MV-4-11 (cell line): ENCODE measurements around the gene TUT1.
"Not testable (repeated sequence)": the region's sequence is repeated elsewhere in the genome, so short reads cannot be mapped to it uniquely, and the experiment has no call there.

ENCODE experiments used
- DNase-seq: peaks from one replicate; lab custom pipeline; 2025; lab: John Stamatoyannopoulos, UW

The TUT1 gene

DNA sequence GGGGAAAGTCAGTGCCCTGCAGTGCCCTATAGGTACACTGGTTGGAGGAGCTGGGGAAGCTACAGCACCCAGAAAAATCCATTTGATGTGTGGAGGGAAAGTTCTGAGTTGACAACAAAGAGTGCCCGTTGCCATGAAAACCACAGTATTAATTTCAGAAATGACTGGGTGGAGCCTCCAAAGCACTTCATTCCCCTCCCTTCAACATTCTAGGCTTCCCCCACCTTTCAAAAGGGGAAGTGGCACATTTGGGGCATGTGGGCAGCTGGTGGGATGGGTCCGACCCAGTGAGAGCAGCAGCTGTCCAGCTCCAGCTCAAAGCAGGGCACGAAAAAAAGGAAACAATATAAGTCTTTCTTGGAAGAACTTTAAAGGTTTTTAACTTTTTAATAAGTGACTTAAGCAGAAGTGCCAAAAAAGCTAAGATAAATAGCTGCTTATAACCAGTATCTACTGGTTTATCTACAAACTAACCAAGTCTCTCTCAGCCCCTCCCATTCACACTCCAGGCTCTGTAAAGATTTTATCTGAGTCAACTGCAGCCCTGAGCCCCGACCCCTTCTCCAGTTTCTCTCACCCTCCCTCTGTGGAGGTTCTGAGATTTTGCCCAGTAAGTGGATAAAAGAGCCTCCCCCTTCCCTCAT, 35.7 kb downstream of the TUT1 start:
- DNase-seq, result peak; percentile 98

DNA sequence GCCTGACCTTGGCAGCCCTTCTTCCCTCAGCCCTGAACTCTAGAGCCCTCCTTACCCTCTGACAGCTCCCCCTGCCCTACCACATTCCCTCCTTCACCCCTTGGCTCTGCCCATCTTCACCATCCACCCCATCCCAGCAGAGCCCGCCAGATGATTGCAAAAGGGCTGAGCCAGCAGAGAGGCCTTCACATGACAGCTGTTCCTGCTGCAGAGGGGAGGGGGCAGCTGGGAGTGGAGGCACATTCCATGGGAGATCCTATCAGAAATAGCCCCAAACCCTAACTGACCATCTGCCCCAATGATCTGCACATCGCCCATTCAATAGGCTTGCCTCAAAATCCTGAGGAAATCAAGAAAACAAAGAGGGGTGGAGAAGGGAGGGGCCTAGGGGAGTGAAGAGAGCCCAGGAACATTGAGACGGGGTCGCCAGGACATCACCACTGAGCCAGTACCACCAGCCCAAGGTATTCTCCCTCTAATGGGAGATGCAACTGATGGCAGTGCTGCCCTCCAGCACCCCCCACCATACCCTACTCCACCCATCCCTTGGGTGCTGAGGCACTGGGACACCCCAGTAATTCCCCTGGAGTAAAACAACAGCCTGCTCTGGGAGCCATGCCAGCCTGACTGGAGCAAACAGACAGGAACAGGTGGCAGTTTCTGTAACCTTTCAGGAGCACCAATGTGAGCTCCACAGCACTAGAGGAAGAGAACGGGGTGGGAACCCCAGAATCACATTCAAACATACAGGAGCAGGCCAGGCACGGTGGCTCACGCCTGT, 36.7 kb downstream of the TUT1 start:
- DNase-seq, result peak; percentile 11

DNA sequence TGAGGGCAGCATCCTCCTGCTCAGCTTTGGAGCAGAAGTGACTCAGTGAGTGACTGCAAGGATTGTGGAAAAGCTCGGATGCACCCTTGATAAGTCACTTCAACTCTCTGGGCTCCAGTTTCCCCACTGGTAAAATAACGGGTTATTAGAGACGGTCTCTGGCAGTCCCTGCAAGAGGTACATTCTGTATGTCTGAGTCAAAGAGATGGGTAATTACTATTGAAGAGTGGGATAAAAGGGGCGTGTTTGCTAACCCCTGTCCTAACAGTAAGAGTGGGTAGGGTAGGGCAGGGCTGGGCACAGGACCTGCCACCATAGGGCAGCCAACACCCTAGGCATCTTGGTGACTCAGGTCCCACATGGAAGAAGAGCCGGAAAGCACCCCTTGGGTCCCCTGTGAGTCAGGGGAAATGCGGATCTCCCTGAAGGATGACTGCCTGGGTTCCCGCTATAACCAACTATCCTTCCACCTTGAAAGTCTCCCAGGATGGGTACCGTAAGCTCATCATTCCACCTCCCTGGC, 37.4 kb downstream of the TUT1 start:
- no peak for DNase-seq

DNA sequence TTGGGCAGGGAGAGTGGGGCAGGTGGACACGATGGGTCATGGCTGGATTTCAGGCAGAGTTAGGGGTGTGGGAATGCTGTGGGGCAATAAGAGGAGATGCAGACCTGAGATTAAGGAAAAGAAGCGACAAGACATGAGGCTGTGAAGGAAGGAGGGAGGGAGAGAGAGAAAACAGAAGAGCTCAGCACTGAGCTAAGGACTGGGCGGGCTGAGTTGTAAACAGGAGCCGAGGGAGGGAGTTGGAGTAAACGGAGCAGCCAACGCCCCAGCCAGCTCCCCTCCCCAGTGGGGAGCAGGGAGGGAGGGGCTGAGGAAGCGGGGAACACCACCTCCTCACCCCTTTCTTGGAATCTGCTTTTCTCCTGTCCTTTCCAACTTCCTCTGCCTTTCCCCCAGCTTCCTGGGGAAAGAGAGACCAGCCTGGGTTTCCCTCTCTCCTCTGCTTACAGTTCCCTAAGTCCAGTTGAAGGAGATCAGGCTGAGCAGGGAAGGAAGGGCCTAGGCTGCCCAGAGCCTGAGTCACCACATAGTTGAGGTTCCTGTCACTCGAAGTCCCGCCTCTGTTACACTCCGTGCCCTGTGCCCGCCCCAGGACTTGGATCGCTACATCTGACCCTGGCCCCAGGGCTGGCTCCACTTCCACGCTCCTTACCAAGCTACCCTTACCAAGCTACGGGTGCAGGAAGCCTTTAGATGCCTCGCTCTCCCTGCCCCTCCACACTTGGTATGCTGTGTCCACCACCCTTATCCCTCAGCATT, 38.1 kb downstream of the TUT1 start:
- peak; percentile 90 for DNase-seq

DNA sequence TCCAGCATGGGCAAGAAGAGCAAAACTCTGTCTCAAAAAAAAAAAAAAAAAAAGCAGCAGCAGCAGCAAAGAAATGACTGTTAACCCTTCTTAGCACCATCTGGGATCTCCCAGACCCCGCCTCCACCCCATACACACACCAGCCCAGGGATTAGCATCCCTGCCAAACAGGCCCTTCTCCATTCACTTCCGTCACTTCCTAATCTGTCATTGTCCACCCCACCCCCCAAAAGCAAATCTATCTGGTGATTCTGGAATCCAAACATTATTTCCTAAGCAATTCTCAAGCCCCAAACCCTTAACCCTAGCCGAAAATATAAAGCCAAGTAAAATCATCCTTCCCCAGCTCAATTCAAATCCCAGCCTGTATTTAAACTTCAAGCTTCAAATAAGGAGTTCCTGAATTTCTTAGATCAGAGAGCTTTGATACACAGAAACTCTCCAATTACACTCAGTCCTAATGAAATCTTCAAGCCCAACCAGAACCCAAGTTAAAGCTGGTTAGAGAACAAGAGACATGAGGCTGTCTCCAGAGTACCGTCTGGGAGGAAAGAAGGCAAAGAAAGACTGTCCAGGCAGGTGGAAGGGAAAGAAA, 38.7 kb downstream of the TUT1 start:
- peak; percentile 66 for DNase-seq

DNA sequence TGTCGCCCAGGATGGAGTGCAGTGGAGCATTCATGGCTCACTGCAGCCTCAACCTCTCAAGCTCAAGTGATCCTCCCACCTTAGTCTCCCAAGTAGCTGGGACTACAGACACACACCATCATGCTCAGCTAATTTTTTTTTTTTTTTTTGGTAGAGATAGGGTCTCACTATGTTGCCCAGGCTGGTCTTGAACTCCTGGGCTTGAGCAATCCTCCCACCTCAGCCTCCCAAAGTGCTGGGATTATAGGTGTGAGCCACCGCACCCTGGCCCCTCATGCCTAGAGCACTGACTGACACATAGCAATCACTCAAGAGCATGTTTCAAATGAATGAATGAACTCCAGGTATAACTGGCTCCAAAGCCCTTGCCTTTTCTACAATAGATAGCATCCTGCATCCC, 40.8 kb downstream of the TUT1 start:
- DNase-seq, result not testable (repeated sequence)

DNA sequence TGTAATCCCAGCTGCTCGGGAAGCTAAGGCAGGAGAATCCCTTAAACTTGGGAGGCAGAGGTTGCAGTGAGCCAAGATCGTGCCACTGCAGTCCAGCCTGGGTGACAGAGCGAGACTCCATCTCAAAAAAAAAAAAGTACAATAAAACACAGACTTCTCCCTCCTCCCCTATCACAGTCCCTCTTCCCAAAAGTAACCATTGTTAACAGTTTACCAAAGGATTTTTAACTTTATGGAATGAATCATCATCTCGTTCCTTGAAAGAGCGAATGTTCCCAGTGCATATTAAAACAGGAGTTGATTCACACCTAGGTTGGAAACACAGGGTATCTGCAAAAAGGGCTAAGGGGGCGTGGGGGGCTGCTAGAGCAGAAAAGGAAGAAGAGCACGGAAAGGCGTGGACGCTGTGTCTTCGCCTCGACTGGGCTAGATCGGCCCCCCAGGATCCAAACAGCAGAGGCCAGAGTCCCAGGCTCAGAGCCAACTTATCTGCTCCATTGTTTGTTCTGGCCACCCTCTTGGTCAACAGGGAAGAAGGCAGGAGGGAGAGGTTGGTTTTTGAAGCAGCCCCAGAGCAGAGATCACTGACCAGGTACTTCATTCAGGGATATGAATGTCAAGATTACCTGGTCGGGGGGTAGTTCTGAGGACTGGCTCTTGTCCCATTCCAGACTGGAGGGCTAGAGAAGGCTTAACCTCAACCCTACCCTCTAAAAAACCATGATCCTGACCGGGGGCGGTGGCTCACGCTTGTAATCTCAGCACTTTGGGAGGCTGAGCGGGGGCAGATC, 42.6 kb downstream of the TUT1 start:
- DNase-seq, result no peak

DNA sequence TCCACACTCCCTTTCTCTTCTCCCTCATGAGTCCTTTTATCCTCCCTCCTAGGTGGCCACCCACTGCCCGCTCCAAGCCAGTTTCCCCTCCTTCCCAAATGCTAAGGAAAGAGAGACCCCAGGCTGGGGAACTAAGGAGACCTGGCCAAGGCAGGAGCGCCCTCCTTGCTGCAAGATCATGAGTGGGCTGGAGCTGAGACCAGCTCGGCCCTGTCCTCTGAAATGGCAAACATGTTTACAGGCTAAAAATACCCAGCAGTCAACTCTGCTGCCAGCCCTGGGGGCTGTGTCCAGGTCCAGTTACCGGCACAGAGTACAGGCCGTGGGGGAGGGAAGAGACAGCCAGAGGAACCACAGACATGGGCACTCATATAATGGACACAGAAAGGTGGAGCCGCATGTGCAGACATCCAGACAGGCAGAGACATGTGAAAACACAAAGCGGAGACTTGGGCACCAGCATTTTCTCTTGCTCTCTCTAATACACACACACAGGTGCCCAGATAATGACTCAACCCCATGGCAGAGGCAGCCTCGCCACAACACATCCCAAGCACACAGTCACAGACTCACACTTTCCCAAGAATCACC, 43.5 kb downstream of the TUT1 start:
- no peak for DNase-seq

DNA sequence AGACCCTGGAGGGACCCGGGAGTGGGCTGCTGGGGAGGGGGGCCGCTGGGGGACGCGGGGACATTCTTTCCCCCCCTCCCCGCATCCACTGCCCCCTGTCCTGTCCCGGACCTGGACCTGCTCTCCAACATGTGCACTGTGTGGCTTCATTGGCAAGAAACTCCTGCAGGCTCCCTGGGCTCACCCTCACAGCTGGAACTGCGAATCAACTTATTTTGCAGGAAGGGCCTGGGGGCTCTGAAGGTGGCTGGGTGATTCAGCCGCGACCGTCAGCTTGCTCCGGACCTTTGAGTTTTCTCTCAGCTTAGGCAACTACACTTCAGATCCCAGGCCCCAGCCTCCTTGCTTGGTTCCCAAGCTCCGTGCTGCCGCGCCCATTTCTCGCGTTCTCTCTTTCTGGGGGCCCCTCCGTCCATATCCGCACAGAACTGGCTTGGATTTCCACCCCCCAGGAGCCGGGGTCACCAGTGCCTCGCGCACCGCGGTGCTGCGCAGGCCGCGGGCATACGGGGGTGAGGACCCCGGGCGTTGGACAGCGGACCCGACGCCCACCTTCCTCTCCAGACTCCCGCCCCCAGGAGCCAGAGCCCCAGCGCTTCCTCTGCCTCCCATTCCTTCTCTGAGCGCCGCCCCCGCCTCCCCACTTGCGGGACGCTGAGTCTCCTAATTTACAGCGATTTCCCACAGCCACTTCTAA, 44.2 kb downstream of the TUT1 start:
- no peak for DNase-seq

DNA sequence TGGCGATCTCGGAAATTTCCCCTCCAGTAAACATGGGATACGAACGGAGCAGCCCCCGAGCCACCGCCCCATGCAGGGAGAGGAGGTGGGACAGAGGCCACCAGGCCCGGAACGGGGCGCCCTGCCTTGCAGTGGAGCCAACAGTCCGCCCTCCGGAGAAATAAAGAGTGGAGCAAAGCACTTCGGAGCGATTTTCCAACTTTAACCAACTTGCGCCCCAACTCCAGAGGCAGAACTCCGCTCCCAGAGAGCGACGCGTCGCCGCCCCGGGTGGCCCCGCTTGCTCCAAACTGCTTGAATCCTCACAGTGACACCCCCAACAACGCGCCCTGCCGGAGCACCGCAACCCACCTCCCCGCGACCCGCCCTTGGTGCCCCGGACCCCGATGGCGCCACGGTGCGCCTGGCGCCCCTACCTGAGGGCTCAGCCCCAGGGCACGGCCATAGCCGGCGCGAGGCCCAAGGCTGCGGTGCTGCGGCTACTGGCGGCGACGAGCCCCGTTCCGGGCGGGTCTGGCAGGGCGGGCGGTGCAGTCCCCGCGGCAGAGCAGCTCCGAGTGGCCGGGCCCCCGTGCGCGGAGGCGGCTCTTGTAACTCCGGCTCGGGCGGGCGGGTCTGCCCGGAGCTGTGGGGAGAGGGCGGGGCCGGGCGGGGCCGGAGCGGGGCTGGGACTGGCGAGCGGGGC, 44.9 kb downstream of the TUT1 start, which contains the start of gene AHNAK:
TSS of gene AHNAK (minus strand) at position 563 of the 685 bp plus-strand sequence. CDS start 10,708 bp downstream, outside the sequence.
- peak; percentile 46 for DNase-seq

DNA sequence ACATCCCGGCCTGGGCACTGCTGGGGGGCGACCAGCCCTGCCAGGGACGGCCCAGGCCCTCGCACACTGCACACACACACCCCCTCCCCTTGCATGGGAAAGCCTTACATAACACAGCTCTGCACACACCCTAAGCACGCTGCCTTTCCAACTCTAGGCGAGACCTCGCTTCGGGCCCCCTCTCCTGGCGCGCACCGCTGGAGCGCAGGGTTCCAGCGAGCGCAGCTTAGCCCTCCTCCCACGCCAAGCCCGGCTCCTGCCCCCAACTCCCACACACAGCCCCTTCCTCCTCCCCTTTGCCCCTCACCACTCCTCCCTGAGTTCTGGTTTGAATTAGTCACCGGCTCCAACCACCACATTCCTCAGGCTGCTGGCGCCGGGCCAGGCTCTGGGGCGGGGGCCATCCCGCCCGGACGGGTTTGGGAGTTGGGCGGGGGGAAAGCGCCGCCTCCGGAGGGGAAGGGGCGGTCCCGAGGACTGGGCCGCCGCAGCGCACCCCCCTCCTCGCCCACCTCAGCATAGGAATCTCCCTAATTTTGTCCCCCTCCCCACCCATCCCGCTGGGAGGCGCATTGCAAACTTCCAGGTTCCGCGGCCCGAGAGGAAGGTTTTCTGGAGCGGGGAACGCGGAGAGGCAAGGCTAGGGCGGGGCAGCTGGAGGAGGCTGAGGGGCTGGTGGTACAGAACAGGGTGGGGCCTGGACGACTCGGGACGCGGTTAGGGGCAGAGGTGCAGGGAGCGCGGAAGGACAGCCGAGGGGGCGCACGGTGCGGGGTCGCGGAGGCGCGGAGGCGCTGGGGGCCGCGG, 45.7 kb downstream of the TUT1 start:
- DNase-seq, result peak; percentile 68

DNA sequence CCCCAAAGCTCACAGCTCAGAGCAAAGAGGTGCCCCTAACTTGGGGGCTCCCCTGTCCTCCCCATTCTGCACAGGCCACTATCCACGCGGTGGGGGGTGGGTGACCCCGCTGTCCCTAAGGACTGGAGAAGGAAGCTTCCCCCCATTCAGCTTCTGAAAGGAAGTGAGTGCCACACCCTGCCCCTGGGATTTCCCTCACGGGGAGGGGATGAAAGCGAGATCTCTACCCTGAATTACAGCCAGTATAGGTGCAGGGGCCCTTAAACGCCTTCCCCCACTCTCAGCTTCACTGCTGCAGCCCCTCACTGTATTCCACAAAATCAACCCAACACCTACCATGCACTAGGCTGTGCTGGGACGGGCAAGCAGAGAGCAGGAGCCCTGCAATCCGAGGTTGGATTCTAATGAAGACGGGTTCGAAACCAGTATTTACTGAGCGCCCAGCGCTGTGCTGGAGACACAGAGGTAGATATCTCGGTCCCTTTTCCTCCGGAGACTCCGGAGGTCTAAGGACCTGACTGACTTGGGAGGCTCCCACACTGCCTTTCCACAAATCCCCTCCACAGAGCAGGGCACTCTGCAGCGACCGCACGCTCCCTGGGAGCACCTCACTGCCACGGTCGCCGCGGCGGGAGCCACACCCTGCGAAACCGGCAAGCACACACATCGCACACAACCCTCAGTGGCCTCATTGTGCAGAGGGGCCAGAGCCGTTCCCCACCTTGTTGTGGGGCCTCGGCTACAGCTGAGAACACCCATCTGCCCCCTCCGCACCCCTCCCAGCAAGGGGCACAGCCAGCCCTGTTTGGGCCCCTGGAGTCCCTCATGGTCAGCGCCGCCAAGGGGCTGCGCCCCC, 46.5 kb downstream of the TUT1 start:
- peak; percentile 12 for DNase-seq

DNA sequence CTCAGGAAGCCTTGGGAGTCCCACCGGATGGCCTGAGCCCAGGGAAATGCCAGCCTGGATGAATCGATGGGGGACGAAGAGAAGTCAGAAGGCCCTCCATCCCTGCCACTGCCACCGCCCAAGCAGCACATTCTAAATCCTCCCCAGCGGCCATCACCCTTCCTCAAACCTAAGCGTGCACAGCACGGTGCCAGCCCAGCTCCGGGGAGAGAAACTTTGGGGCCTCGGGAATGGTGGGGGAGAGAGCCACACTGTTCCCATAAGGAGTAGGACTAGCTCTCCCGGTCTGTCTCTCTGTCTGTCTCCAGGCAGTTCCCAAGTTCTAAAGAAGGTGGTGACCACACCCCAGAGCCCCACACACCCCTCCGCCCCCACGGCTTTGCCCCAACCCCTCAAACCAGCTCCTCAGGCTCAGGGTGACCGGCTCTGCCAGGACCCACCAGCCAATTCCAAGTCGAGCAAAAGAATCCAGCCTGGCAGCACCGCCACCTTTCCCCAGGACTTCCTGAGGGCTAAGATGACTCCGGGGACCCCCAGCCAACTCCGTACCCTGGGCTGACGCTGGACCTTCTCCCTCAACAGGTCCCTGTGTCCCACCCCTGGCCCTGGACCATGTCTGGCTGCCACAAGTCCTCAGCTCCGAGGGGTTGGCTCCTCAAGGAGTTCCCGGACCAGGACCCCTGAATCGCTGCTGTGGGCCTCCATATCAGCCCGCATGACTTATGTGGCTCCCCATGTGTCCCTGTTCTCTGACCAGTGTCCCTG, 47.5 kb downstream of the TUT1 start:
- no peak for DNase-seq

DNA sequence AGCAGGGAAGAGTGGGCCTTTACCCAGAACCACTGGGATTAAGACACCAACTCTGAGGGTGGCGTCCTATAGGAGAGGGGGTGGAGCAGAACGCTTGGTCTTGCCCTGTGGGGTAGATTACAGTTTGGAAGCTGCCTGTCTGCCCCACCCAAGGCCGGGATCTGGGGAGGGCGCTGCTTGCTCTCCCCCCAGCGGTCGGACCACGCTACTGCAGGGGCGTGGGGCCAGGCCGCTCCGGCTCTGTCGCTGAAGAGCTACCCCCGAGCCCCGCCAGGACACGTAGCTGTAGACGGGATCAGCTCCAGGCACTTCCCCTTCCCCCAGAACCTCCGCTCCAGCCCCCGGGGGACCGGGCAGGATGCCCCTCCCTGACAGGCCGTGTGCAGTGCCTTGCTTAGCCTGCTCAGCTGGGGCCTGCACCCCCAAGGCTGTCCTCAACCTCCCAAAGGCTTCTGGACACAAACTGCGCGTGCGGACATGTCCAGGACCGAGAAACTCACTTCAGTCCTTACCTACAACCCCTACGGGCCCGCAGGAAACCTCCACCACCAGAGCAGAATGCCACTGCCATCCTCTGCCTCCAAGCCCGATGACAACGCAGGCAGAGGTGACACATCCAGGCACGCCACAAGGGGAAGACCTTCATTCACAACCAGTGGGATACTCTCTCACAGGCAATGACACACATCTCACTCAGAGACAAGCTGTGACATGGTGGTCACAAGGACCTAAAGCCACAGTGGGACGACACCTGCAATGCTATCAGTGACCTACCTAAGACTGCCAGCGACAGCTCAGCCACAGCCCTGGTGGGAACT, 48.4 kb downstream of the TUT1 start:
- peak; percentile 73 for DNase-seq

DNA sequence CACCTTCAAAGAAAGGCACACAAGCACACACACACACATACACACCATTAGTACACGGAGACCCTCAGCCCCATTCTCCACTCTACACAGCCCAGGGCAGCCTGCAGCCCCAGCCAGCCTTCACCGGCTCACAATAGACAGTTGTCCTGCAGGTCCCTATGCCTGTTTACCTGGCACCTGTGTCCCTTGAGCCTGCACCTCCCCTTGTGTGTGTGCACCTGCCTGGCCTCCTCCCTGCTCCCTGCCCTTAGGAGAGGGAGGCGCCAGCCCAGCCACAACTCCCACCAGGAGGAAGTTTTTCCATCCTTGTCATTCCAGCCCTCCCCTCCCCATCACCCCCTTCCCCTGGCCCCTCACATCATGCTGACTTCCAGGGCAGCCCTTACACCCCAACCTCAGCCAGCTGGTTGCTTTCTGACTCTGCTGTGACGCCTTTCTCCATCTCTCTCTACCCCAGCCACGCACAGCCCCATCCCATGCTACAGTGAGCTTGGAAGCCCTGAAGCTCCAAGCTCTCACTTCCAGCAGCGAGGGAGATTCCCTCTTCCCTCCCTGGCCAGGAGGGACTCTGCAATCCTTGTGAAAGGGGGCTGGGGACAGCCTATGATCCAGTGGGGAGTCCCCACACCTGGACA, 49.1 kb downstream of the TUT1 start:
- no peak for DNase-seq
